Heart left ventricle (tissue), 16 donors: Measurements from ENCODE around the gene SLC22A8. TPM values are rescaled to one million over a fixed set of nuclear protein-coding genes. Genes with fewer than 3 reads are reported as not detected.

Source experiments
- ATAC-seq, 4 donors: fragments of 200-7000 bp; cut with Tn5 transposase; one replicate each; pipeline ENCODE4 v1.9.1; 2020 to 2022; ENCODE audit warnings: moderate library complexity in 4 of 4, mild to moderate bottlenecking in 3 of 4, moderate number of reproducible peaks in 1 of 4
- DNase-seq, 5 donors: peaks; one replicate each; pipeline ENCODE4 v3.0.0-alpha.2; 2020
- H3K27ac ChIP-seq, 12 donors: fragments of 200-600 bp; sonication (generic) in 4 of 12; one replicate each; pipeline versions ENCODE4 v1.5.0 to v1.8.0; 2016 to 2022; ENCODE audit warnings: mild to moderate bottlenecking in 2 of 12
- H3K27me3 ChIP-seq, 9 donors: fragments of 200-600 bp; sonication (generic) in 2 of 9; one replicate each; pipeline versions ENCODE4 v1.5.1 to v1.8.0; 2016 to 2022; ENCODE audit warnings: mild to moderate bottlenecking in 3 of 9
- H3K36me3 ChIP-seq, 9 donors: fragments of 200-600 bp; sonication (generic) in 2 of 9; one replicate each; pipeline versions ENCODE4 v1.5.0 to v1.8.0; 2018 to 2022; ENCODE audit warnings: mild to moderate bottlenecking in 2 of 9
- H3K4me1 ChIP-seq, 12 donors: fragments of 200-600 bp; sonication (generic) in 4 of 12; one replicate each; pipeline versions ENCODE4 v1.5.0 to v1.8.0; 2016 to 2022; ENCODE audit warnings: mild to moderate bottlenecking in 3 of 12
- H3K4me3 ChIP-seq, 12 donors: fragments of 200-600 bp; sonication (generic) in 4 of 12; one replicate each; pipeline versions ENCODE4 v1.5.0 to v1.8.0; 2017 to 2022; ENCODE audit warnings: mild to moderate bottlenecking in 9 of 12, moderate library complexity in 4 of 12
- H3K9me3 ChIP-seq, 12 donors: fragments of 200-600 bp; sonication (generic) in 4 of 12; one replicate each; pipeline versions ENCODE4 v1.5.0 to v1.8.0; 2016 to 2022; ENCODE audit warnings: mild to moderate bottlenecking in 1 of 12
- CTCF ChIP-seq, 12 donors: fragments of 200-600 bp; sonication (generic) in 4 of 12; IDR thresholded peaks; one replicate each; pipeline versions ENCODE4 v1.5.0 to v1.8.0; 2018 to 2022; ENCODE audit warnings: antibody characterized with exemption in 12 of 12, mild to moderate bottlenecking in 5 of 12
- POLR2A ChIP-seq, 2 donors: fragments of 450-650 bp; IDR thresholded peaks; one replicate each; pipeline ENCODE4 v1.6.1; 2017; ENCODE audit warnings: antibody characterized with exemption in 2 of 2, mild to moderate bottlenecking in 2 of 2, moderate library complexity in 2 of 2
- whole genome bisulfite sequencing, 4 donors: extraction: QIAGEN DNeasy Blood & Tissue Kit in 2 of 4; methylation state at CpG; one replicate each; pipeline versions ENCODE4 v1.1.5 to v1.1.7; 2013 to 2018; 5-methylcytosine and 5-hydroxymethylcytosine counted together
- intact Hi-C, 10 donors: fragments of 100-400 bp; cut with DNase I; formaldehyde crosslinking; loops; one replicate each; pipeline versions ENCODE4 v1.11.1 to v1.14.2; 2022
- polyA plus RNA-seq, 2 donors: library from polyadenylated mRNA; stranded (reverse); fragments of 200-250 nt; gene quantifications; one replicate each; pipeline ENCODE4 v1.2.3, GENCODE V29; 2013
- total RNA-seq, 9 donors: library from RNA; depleted of rRNA in 2 of 9; stranded (reverse); fragments of >200 nt in 2 of 9; fragmentation: NEBNext Ultra II Directional in 3 of 9; extraction: Animal tissue kit (Norgen Biotek cat#: 25700) in 3 of 9; gene quantifications; one replicate each; pipeline versions ENCODE4 v1.1.0 to v1.2.4, GENCODE V29; 2016 to 2023
- donor health status: ischemic (EF 13 %, LVEDD 7.1; RV severe dilation, severe dysfunction).
- donor health status: healthy with polysubstance abuse.
- donor health status: DM: no; HTN: yes; CAD: no.
- donor health status: DM: no; HTN: no; CAD: no.
- donor health status: ischemic (EF 25% LVEDD 6.9; RV normal size, moderate dysfunction).
- donor health status: ischemic (EF 25% LVEDD 5.7; RV mildly dilated, moderate dysfunction).
- donor health status: healthy.
- donor health status: DM: yes; HTN: yes; CAD: no.
- donor health status: ischemic (EF 35%, LVEDD 5.7; RV mildly dilated, moderate dysfunction).
- donor health status: nonischemic (EF 11% LVEDD 7.7; RV severe dilation, severe dysfunction).
- donor health status: DM: yes; HTN: yes; CAD: no.
- donor health status: PGD.
- donor health status: ischemic (EF 29% LVEDD 5.4; RV normal size, mild dysfunction).
- donor health status: nonischemic (EF 23%, LVEDD 6.1; RV moderate dilation, normal function).

Gene SLC22A8
- total and polyA plus RNA-seq, 11 donors = not detected

GRCh38 chr11:62959422-62959980 lies 56.1 kb downstream of the SLC22A8 start:
- H3K27me3 ChIP-seq = no peaks in the 10 kb centered on the region
- no peak overlapping the region for H3K4me3 ChIP-seq
- no peaks in the 10 kb centered on the region for H3K36me3 ChIP-seq
- peak overlapping the region in 1 of 12 donors; percentile 40 for H3K27ac ChIP-seq
- DNase-seq = no peak
- TF ChIP-seq POLR2A (IDR thresholded peaks at IDR 0.05) (no peak), CTCF (IDR thresholded peaks at IDR 0.05) (no peak)
- H3K9me3 ChIP-seq = no peaks in the 10 kb centered on the region
- WGBS, 4 donors = 83 to 100% (median 97%) methylated on average over 1 of the region's 1 CpG
- ATAC-seq = no peak
- intact Hi-C loops = no loop called here
- peaks cover 0 to 13% (median 5%) of the 10 kb centered on the region in 12 donors for H3K4me1 ChIP-seq

- DNase-seq = peak in 4 of 5 donors; percentile 32 to 41 (median 38)
- Histone ChIP-seq H3K27me3 (no peaks in the 10 kb centered on the region), H3K4me3 (no peak overlapping the region), H3K4me1 (peaks cover 0 to 13% (median 5%) of the 10 kb centered on the region in 12 donors), H3K27ac (peak overlapping the region in 4 of 12 donors; percentile 1 to 40 (median 18)), H3K9me3 (no peaks in the 10 kb centered on the region), H3K36me3 (no peaks in the 10 kb centered on the region)
- ATAC-seq = peak in 2 of 4 donors; percentile 26 to 50
- WGBS, 4 donors = 31 to 39% (median 33%) methylated on average over 10 to 11 of the region's 11 CpGs
- intact Hi-C loops = no loop called here
- TF ChIP-seq CTCF (IDR thresholded peaks at IDR 0.05) (no peak), POLR2A (IDR thresholded peaks at IDR 0.05) (no peak)
These were observed 56.9 kb downstream of the SLC22A8 start for GRCh38 chr11:62958547-62959421.

GRCh38 chr11:62957147-62957546 lies 58.5 kb downstream of the SLC22A8 start:
- H3K36me3 ChIP-seq = no peaks in the 10 kb centered on the region
- intact Hi-C loops = no loop called here
- no peak for ATAC-seq

More at GRCh38 chr11:62957147-62957546, 58.5 kb downstream of the SLC22A8 start:
- no peak overlapping the region for H3K27ac ChIP-seq
- WGBS, 4 donors = 92 to 100% (median 95%) methylated on average over 2 of the region's 2 CpGs
- TF ChIP-seq POLR2A (IDR thresholded peaks at IDR 0.05) = no peak
- TF ChIP-seq CTCF (IDR thresholded peaks at IDR 0.05) = no peak
- H3K9me3 ChIP-seq = no peaks in the 10 kb centered on the region
- H3K27me3 ChIP-seq = no peaks in the 10 kb centered on the region
- peaks cover 0 to 13% (median 5%) of the 10 kb centered on the region in 12 donors for H3K4me1 ChIP-seq
- H3K4me3 ChIP-seq = no peak overlapping the region
- no peak for DNase-seq
